ENCODE measurements around the gene CTR9.

DNA sequence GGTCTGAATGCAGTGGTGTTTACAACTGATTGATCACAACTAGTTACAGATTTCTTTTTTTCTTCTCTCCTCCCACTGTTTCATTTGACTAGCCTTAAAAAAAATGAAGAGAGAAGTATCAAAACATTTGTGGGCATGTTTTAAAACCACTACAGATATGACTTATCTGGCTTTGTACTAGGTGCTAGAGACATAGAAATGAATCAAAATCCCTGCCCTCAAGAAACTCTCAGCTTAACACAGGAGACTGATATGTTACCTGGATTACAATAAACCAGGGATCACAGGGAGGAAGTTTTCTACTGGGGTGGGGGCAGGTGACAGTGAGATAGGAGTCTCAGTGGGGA is 25.2 kb upstream of the CTR9 start:
- TF ChIP-seq, protein P1, sequence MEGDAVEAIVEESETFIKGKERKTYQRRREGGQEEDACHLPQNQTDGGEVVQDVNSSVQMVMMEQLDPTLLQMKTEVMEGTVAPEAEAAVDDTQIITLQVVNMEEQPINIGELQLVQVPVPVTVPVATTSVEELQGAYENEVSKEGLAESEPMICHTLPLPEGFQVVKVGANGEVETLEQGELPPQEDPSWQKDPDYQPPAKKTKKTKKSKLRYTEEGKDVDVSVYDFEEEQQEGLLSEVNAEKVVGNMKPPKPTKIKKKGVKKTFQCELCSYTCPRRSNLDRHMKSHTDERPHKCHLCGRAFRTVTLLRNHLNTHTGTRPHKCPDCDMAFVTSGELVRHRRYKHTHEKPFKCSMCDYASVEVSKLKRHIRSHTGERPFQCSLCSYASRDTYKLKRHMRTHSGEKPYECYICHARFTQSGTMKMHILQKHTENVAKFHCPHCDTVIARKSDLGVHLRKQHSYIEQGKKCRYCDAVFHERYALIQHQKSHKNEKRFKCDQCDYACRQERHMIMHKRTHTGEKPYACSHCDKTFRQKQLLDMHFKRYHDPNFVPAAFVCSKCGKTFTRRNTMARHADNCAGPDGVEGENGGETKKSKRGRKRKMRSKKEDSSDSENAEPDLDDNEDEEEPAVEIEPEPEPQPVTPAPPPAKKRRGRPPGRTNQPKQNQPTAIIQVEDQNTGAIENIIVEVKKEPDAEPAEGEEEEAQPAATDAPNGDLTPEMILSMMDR (IDR thresholded peaks at IDR 0.05), result no peak
- no peak for TF ChIP-seq POLR2A (IDR thresholded peaks at IDR 0.05)

Measured in heart left ventricle (tissue), 13 donors.